Bronchial epithelial cell (primary cell): ENCODE measurements around the gene MORC3. TPM values are rescaled to one million over a fixed set of nuclear protein-coding genes. Genes with fewer than 3 reads are reported as not detected.
"Not testable (repeated sequence)": the region's sequence is repeated elsewhere in the genome, so short reads cannot be mapped to it uniquely, and the experiment has no call there.

ENCODE experiments used
- DNase-seq: peaks from one replicate; pipeline ENCODE4 v3.0.0-alpha.2; 2010; ENCODE audit warnings: low read depth
- FAIRE-seq: peaks from 2 replicates; lab custom pipeline; 2011; peaks lifted over from hg19 to GRCh38; lab: Jason Lieb, UNC
- H3K27me3 ChIP-seq: 2 replicates; pipeline ENCODE4 v1.5.1; 2011; ENCODE audit warnings: low read length; ENCODE audit not compliant: control insufficient read depth, insufficient read depth
- H3K36me3 ChIP-seq: 2 replicates; pipeline ENCODE4 v1.5.1; 2011; ENCODE audit warnings: low read length; ENCODE audit not compliant: control insufficient read depth, insufficient read depth
- H3K4me3 ChIP-seq: 2 replicates; pipeline ENCODE4 v1.5.1; 2011; ENCODE audit warnings: mild to moderate bottlenecking, low read depth, low read length, control low read depth
- CTCF ChIP-seq: IDR thresholded peaks from 2 replicates; pipeline ENCODE4 v1.5.1; 2011; ENCODE audit warnings: mild to moderate bottlenecking, moderate library complexity, low read length, control low read depth, inconsistent platforms; ENCODE audit not compliant: insufficient read depth, severe bottlenecking
- total RNA-seq: library from RNA; depleted of rRNA; stranded (reverse); fragments of >200 nt; gene quantifications from 2 replicates; pipeline ENCODE4 v1.2.1, GENCODE V29; 2014

The MORC3 gene
- total RNA-seq, 1 donor from 2014 or later, result 60.8 TPM

- no peak overlapping the region for H3K4me3 ChIP-seq
- FAIRE-seq (no peak), DNase-seq (no peak)
- H3K36me3 ChIP-seq, result no peaks in the 10 kb centered on the region
- TF ChIP-seq CTCF, result no peak
- H3K27me3 ChIP-seq, result no peaks in the 10 kb centered on the region
Measured at GRCh38 chr21:36291509-36291908, 28.5 kb upstream of the MORC3 start.

GRCh38 chr21:36297406-36297937 is 22.5 kb upstream of the MORC3 start:
- no peaks in the 10 kb centered on the region for H3K36me3 ChIP-seq
- no peaks in the 10 kb centered on the region for H3K27me3 ChIP-seq
- DNase-seq (no peak), FAIRE-seq (no peak)
- H3K4me3 ChIP-seq, result no peak overlapping the region
- no peak for TF ChIP-seq CTCF

GRCh38 chr21:36297938-36298572 is 21.9 kb upstream of the MORC3 start:
- TF ChIP-seq CTCF, result no peak
- peak overlapping the region; percentile 26 for H3K4me3 ChIP-seq
- no peaks in the 10 kb centered on the region for H3K27me3 ChIP-seq
- FAIRE-seq, result peak; percentile 83
- H3K36me3 ChIP-seq, result no peaks in the 10 kb centered on the region
- DNase-seq, result peak; percentile 85

GRCh38 chr21:36306872-36307534 is 13.0 kb upstream of the MORC3 start:
- no peak for TF ChIP-seq CTCF
- DNase-seq (no peak), FAIRE-seq (no peak)
- no peaks in the 10 kb centered on the region for H3K27me3 ChIP-seq
- no peaks in the 10 kb centered on the region for H3K36me3 ChIP-seq
- H3K4me3 ChIP-seq, result no peak overlapping the region

GRCh38 chr21:36310016-36310415 is 10.0 kb upstream of the MORC3 start:
- no peaks in the 10 kb centered on the region for H3K36me3 ChIP-seq
- DNase-seq (no peak), FAIRE-seq (no peak)

GRCh38 chr21:36313446-36313845 is 6.6 kb upstream of the MORC3 start:
- not testable (repeated sequence) for H3K36me3 ChIP-seq, FAIRE-seq, DNase-seq, H3K27me3 ChIP-seq, H3K4me3 ChIP-seq

More at GRCh38 chr21:36310016-36310415, 10.0 kb upstream of the MORC3 start:
- TF ChIP-seq CTCF, result no peak
- H3K4me3 ChIP-seq, result no peak overlapping the region
- H3K27me3 ChIP-seq, result no peaks in the 10 kb centered on the region

GRCh38 chr21:36316045-36316444 is 4.0 kb upstream of the MORC3 start:
- not testable (repeated sequence) for H3K27me3 ChIP-seq, H3K4me3 ChIP-seq, DNase-seq, H3K36me3 ChIP-seq, FAIRE-seq
